Measurements from ENCODE around the gene C5orf58.

GRCh38 chr5:170186856-170187255, 45.9 kb upstream of the C5orf58 start:
- TF ChIP-seq CTCF (IDR thresholded peaks at IDR 0.05; ENCODE audit: insufficient read depth, low read depth, low read length), result no peak
- no peak for TF ChIP-seq EZH2 (IDR thresholded peaks at IDR 0.05; ENCODE audit: insufficient read depth, low read length)
